DND-41 (cell line): ENCODE results near the gene RPGR.

ENCODE experiments used
- CTCF ChIP-seq: IDR thresholded peaks from 2 replicates; pipeline ENCODE4 v1.5.1; 2012; ENCODE audit warnings: borderline replicate concordance, low read length, moderate library complexity, mild to moderate bottlenecking; ENCODE audit not compliant: poor library complexity, severe bottlenecking; ENCODE audit errors: extremely low read depth
- EZH2 ChIP-seq: IDR thresholded peaks from 3 replicates; pipeline ENCODE4 v1.6.1; 2012; ENCODE audit warnings: borderline replicate concordance, low read depth, mild to moderate bottlenecking, moderate library complexity, low read length, inconsistent platforms; ENCODE audit not compliant: severe bottlenecking

- TF ChIP-seq CTCF: no peak
- TF ChIP-seq EZH2: no peak
Measured at GRCh38 chrX:38278682-38279081, 48.6 kb downstream of the RPGR start.
